Fibroblast of peridontal ligament (primary cell): ENCODE data around the gene CRB2.

Experiments
- DNase-seq: peaks from one replicate; pipeline ENCODE4 v3.0.0-alpha.2; 2010; ENCODE audit errors: extremely low read depth

CRB2 gene

DNA sequence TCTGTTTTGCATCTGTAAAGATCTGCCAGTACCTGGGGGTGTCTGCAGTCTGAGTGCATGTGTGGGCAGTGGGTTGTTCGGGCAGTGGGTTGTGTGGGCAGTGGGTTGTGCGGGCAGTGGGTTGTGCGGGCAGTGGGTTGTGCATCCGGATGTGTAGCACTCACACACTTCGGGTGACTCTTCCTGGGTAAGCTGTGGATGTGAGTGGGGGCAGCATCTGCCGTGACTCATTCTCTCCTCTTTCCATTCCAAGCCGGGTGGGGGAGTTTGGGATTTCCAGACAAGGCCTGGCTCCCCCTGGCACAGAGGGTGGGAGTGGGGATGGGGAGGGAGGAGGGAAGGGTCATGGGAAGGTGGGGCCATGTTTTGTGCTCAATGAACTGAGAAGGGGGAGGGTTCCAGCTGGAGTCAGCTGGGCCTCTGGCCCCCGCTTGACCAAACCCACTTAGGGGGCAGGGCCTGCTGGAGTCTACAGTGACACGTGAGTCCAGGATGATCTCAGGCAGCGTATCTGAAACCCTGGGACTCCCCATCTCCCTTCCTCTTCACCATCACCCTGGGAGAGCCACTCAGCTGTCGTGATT is 8.3 kb downstream of the CRB2 start:
- DNase-seq, result peak; percentile 18

DNA sequence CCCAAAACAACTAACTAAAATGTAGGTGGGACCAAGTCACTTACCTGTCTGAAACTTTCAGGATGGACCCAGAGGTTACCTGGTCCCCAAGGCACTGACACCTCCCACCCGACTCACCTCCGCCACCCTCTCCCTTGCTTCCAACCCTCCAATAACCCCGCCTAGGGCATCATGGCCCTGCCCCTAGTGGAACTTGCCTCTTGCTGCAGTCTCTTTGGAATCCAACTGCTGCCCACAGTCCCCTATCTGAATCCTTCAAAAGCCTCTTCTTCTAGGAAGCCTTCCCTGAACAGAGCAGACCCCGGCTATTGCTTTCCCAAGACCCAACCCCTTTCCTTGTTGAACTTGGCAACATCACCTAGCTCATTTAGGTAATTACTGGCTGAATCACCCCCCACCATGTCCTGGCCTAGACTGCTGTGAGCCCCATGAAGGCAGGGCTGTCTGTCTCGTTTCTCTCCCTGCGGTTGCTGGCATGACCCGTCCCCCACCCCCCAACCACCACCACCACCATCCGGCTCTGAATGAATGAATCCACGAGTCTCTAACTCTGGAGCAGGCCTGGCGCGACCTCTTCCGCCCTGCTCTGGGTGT is 9.4 kb downstream of the CRB2 start:
- DNase-seq, result no peak

DNA sequence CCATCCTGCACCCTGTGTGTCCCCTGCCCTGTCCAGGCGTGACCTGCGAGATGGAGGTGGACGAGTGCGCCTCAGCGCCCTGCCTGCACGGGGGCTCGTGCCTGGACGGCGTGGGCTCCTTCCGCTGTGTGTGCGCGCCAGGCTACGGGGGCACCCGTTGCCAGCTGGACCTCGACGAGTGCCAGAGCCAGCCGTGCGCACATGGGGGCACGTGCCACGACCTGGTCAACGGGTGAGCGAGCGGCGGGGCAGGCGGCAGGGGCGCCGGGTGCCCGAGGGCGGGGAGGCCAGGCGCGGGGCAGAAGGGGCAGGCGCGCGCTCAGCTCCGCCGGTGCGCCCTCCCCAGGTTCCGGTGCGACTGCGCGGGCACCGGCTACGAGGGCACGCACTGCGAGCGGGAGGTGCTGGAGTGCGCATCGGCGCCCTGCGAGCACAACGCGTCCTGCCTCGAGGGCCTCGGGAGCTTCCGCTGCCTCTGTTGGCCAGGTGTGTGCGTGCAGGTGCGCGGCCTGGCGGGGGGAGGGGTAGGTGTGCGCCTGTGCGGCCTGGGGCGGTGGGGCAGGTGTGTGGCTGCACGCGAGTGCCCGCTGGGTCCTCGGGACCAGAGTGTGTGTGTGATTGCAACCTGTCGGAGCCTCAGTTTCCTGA is 10.0 kb downstream of the CRB2 start:
- no peak for DNase-seq

DNA sequence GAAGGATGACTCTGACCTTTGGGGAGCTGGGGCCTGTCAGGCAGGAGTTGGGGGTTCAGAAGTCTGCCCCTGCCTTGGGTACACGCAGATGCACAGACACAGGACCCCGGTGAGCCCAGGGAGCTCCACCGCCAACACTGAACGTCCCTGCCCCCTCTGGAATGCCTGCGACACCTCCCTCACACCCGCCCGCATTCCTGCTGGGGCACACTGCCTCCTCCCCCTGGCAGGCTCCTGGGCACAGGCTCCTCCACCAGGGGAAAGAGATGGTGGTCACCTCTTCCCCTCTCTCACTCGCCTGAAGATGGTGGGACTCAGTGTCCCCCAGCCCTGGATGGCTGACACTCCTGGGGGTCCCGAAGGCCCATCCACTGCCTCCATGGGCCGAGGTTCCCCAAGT is 12.0 kb downstream of the CRB2 start:
- no peak for DNase-seq

DNA sequence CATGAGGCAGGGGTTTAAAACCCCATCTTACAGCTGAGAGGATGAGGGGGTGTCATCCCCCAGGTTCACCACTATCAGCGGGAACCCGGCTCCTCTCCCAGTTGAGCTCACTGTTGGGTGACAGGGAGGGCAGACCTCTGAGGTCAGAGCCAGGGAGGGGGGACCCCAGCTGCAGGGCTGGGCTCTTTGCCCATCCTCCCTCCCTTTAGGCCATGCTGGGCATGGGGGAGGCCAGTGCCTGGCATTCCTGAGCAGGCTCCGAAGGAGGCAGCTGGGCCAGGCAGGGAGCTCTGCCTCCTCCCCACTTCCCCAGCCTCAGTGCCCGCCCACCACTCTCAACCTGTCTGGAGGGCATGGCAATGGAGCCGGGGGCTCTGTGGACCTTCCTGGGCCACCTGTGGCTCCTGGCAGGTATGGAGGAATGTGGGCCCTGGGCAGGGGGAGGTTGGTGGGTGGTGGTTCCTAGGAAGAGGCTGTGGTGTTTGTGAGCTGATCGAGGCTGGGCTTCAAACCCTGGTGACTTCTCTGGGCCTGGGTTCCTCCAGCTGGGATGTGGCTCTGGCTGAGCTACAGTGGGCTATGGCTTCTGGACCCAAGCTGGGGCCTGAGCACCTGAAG is 12.6 kb downstream of the CRB2 start:
- no peak for DNase-seq

DNA sequence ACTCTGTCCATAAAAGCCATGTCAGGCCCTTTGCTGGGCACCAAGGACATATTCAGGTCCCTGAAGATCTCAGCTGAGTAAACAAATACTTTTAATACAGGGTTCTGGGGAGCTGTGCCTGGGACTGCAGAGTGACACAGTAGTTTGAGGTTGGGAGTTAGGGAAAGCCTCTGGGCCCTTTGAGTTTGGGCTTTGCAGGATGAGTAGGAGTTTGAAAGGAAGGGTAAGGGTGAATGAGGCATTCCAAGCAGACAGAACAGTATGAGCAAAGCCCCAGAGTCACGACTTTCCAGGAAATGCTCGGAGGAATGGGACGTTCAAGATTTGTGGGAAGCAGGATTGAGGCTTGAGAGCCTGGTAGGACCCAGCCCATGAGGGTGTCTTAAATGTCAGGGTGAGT is 13.3 kb downstream of the CRB2 start:
- no peak for DNase-seq

DNA sequence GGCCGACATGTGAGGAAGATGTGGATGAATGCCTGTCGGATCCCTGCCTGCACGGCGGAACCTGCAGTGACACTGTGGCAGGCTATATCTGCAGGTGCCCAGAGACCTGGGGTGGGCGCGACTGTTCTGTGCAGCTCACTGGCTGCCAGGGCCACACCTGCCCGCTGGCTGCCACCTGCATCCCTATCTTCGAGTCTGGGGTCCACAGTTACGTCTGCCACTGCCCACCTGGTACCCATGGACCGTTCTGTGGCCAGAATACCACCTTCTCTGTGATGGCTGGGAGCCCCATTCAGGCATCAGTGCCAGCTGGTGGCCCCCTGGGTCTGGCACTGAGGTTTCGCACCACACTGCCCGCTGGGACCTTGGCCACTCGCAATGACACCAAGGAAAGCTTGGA is 14.1 kb downstream of the CRB2 start:
- no peak for DNase-seq

DNA sequence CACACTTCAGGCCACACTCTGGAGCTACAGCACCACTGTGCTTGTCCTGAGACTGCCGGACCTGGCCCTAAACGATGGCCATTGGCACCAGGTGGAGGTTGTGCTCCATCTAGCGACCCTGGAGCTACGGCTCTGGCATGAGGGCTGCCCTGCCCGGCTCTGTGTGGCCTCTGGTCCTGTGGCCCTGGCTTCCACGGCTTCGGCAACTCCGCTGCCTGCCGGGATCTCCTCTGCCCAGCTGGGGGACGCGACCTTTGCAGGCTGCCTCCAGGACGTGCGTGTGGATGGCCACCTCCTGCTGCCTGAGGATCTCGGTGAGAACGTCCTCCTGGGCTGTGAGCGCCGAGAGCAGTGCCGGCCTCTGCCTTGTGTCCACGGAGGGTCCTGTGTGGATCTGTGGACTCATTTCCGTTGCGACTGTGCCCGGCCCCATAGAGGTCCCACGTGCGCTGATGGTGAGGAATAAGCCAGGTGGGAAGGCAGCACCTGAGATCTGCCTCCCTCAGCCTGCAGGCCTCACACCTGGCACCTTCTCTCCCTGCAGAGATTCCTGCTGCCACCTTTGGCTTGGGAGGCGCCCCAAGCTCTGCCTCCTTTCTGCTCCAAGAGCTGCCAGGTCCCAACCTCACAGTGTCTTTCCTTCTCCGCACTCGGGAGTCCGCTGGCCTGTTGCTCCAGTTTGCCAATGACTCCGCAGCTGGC is 14.7 kb downstream of the CRB2 start:
- DNase-seq, result no peak

DNA sequence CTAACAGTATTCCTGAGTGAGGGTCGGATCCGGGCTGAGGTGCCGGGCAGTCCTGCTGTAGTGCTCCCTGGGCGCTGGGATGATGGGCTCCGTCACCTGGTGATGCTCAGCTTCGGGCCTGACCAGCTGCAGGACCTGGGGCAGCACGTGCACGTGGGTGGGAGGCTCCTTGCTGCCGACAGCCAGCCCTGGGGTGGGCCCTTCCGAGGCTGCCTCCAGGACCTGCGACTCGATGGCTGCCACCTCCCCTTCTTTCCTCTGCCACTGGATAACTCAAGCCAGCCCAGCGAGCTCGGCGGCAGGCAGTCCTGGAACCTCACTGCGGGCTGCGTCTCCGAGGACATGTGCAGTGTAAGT is 15.2 kb downstream of the CRB2 start:
- DNase-seq, result no peak

DNA sequence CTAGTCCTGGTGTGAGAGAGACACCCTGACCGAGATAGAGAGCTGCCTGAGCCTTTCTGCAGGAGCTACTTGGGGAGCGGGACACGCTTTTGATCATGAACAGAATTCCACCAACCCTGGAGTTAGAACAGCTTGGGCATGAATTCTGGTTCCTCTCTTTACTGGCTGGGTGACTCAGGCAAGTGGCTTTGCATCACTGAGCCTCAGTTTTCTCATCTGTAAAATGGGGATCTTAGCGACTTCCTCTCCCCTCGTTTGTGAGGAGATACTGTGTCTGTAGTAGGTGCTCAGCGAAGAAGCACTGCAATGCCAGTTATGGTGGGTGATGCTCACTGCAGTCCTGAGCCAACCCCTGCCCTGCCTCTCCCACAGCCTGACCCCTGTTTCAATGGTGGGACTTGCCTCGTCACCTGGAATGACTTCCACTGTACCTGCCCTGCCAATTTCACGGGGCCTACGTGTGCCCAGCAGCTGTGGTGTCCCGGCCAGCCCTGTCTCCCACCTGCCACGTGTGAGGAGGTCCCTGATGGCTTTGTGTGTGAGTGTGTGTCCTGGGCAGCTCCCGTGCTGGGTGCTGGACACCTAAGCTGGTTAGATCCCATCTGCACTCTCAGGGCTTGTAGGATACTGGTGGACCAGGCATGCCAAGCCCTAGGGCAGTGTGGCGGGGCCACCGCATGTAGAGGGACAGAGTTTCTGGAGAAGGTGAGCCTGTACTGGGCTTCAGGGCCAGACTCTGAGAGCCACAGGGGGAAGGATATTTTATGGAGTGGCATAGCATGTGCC is 16.0 kb downstream of the CRB2 start:
- DNase-seq, result no peak

DNA sequence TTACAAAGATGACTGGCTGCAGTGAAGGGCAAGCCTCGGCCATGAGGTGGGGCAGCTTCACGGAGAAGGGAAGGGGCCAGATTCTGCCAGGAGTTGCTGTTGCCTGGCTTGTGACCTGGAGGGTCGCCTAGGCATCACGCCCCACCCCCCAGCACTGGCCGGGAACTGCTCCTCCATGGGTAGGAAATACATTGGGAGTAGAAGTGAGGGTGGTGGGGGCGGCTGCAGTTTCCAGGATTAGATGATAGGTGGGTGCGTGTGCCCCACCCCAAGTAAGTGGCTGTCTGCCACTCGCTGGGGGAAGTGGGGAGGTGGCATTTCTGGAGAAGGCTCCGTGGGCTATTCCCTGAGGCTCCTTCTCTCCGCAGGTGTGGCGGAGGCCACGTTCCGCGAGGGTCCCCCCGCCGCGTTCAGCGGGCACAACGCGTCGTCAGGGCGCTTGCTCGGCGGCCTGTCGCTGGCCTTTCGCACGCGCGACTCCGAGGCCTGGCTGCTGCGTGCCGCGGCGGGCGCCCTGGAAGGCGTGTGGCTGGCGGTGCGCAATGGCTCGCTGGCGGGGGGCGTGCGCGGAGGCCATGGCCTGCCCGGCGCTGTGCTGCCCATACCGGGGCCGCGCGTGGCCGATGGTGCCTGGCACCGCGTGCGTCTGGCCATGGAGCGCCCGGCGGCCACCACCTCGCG is 16.9 kb downstream of the CRB2 start:
- DNase-seq, result no peak

DNA sequence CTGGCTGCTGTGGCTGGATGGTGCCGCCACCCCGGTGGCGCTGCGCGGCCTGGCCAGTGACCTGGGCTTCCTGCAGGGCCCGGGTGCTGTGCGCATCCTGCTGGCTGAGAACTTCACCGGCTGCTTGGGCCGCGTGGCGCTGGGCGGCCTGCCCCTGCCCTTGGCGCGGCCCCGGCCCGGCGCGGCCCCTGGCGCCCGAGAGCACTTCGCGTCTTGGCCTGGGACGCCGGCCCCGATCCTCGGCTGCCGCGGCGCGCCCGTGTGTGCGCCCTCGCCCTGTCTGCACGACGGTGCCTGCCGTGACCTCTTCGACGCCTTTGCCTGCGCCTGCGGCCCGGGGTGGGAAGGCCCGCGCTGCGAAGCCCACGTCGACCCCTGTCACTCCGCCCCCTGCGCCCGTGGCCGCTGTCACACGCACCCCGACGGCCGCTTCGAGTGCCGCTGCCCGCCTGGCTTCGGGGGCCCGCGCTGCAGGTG is 17.5 kb downstream of the CRB2 start:
- DNase-seq, result no peak

DNA sequence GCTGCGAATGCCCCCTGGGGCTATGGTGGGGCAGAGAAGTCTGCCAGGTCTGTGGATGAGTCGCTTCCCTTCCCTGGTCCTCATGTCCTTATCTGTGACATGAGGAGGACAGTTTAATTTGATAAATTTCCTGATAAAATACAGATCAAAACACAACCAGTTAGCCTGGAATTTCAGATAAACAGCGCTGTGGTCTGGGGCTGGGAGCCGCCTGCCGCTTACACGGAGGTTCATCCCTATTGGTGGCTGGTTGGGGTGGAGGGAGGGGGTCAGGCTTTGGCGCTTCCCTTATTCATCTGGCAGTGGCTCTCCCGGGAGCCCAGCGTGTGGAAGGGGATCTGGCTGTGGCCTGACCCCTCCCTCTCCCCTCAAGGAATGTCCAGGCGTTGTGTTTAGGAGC is 17.9 kb downstream of the CRB2 start:
- no peak for DNase-seq

DNA sequence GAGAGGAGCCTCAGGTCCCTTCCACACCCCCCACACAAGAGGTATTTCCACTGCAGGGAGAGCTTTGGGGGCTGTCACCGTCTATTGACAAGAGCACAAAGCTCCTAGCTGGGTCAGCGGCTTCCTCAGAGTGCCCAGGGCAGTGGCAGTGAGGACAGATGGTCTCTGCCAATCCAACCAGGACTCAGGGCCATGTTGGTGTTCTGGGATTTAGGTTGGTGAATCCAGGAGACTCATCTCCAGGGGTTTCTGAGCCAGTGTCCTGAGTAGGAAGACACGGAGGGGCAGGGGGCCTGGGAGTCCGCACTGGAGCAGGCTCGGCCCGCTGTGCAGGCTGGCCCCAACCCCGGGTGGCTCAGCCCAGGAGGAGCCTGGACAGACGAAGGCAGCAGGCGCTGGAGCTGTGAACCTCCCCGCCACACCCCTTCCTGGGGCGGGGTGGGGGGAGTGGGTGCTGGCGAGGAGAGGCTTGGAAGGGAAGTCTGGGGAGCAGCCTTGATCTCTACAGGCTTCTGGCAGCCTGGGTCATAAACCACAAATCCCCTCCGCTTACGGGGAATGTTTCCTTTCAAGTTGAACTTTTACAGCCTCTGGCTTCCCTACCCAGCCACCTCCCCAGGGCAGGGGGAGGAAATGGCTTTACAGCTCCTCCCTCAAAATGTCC is 19.6 kb downstream of the CRB2 start:
- DNase-seq, result no peak

DNA sequence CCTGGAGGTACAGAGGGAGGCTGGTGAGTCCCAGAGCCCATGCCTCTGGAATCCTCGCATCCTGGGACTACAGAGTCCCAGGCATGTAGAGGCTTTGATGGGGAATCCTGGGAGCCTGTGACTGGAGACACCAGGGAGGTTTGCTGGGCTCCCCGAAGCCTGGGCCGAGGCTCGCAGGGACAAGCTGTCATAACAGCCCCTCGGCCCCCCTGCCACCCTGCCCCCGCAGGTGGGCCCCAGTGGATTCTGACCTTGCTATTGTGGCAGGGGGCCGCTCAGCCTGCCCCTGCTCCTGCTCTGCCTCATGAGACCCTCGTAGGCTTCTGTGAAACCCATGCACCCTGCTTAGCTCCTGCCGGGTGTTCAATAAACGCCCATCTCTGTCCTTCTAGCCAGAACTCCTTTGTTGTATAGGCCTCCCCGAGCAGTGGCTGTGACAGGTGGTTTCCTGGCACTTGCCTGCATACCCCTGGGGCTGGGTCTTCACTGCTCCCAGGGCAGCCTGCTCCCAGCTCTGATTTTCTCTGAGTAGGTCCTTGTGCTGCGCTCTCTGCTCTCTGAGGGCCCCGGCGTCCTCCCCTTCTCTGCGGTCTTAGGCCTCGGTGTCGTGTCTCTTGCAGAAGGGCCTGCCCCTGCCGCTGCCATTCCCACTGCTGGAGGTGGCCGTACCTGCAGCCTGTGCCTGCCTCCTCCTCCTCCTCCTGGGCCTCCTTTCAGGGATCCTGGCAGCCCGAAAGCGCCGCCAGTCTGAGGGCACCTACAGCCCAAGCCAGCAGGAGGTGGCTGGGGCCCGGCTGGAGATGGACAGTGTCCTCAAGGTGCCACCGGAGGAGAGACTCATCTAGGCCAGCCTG is 20.4 kb downstream of the CRB2 start:
- DNase-seq, result no peak

DNA sequence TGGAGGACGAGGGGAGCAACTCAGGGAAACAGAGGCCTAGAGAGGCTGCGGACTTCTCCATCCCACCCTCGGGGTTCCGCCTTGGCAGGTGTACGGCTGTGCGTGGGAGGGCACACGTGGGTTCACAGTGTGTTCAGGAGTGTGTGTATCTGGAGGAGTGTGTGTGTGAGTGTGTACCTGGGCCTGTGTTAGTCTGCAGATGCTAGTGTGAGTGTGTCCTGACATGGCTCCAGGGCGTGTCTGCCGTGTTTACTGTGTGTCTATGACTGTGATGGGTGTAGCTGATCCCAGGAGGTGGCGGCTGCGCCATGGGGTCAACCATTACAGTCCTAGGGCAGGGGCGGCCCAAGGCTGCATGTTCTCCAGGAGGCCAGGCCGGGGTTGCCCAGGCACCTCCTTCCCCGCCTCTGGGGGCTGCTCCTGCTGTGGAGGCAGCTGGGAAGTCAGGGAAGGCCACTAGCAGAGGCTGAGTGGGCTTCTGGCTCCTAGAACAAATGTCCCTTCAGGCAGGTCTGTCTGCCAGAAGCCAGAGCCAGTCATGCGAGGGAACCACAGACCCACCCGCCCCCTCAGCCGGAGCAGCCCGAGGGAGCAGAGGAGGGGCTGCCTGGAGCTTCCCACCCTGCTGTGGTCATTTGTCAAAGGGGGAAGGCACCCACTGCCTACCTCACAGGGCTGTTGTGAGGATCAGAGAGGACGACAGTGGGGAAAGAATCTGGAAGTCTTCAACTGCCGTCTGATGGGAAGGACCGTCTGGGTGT is 21.4 kb downstream of the CRB2 start:
- no peak for DNase-seq

DNA sequence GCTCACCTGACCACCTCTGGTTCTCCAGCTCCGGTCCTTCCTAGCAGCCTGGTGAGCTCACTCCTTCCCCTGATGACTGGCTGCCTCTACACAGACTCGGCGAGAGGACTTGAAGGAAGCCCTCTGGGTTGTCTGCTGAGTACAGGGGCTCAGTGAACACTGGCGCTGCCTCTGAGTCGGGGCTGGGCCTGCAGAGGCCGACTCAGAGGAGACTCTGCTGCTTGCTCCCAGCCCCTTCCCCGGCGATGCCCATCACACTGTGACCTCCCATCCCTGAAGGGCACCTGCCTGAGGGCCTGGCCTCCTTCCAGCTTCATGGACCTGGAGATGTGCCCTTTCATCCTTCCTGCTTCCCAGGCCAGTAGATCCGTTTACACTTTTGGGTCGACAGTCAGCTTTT is 22.0 kb downstream of the CRB2 start:
- no peak for DNase-seq

DNA sequence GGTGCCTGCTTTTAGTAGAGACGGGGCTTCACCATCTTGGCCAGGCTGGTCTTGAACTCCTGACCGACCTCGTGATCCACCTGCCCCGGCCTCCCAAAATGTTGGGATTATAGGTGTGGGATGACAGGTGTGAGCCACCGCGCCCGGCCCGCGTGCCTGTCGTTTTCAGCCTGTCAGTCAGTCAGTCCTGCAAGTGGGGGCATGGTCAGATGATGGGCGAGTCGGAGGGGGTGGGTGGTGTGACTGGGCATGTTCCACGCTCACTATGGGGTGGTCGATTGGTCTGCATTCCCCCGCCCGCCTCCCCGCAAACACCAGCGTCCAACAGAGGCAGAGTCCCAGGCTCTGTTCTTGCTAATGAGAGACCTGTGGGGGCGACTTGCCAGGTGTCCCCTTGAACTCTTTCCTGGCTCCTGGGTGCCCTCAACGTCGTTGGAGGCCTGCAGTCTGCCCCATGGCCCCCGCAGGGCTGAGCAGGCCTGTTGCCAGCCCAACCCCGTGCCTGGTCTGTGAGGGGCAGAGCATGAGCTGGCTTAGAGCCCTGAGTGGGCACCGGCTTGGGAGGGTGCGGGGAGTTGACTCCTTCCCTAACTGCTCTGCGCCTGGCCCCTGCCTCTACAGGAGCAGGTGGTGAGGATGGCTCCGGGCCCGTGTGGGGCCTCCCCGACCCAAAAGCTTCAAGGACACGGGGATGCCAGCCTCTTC is 23.1 kb downstream of the CRB2 start:
- no peak for DNase-seq
